Adrenal gland (tissue), 12 donors: Measurements from ENCODE around the gene EXOC4. TPM values are rescaled to one million over a fixed set of nuclear protein-coding genes. Genes with fewer than 3 reads are reported as not detected.

Experiments used
- DNase-seq, 7 donors: peaks; one replicate each; pipeline ENCODE4 v3.0.0-alpha.2; 2019 to 2020
- H3K27ac ChIP-seq, 5 donors: fragments of 200-600 bp; sonication (generic) in 4 of 5; 1 replicate in 3 of 5; 2 replicates in 2 of 5; pipeline versions ENCODE4 v1.5.1 to v1.8.0; 2016 to 2020; ENCODE audit warnings: mild to moderate bottlenecking in 1 of 5
- H3K27me3 ChIP-seq: fragments of 200-600 bp; 2 replicates; pipeline ENCODE4 v1.8.0; 2021
- H3K36me3 ChIP-seq, 2 donors: fragments of 200-600 bp; replicated peaks in 1 of 2; 1 replicate in 1 of 2; 2 replicates in 1 of 2; pipeline versions ENCODE4 v1.5.1 to v1.8.0; 2018 to 2022
- H3K4me1 ChIP-seq, 2 donors: fragments of 200-600 bp; replicated peaks in 1 of 2; 1 replicate in 1 of 2; 2 replicates in 1 of 2; pipeline versions ENCODE4 v1.5.1 to v1.8.0; 2018 to 2021
- H3K4me3 ChIP-seq, 4 donors: fragments of 200-600 bp; sonication (generic) in 3 of 4; one replicate each; pipeline ENCODE4 v1.5.1; 2016 to 2018
- H3K9me3 ChIP-seq, 3 donors: fragments of 200-600 bp; sonication (generic) in 1 of 3; replicated peaks in 1 of 3; 1 replicate in 2 of 3; 2 replicates in 1 of 3; pipeline versions ENCODE4 v1.5.1 to v1.8.0; 2016 to 2021
- CTCF ChIP-seq, 6 experiments: fragments of 450-650 bp in 4 of 6; fragments of 200-600 bp in 2 of 6; sonication (generic) in 1 of 6; IDR thresholded peaks; 1 replicate in 5 of 6; 2 replicates in 1 of 6; pipeline versions ENCODE4 v1.5.1 to v1.8.0; 2016 to 2021; ENCODE audit warnings: antibody characterized with exemption in 6 of 6, mild to moderate bottlenecking in 2 of 6, moderate library complexity in 1 of 6
- POLR2A ChIP-seq, 2 donors: fragments of 450-650 bp; IDR thresholded peaks; one replicate each; pipeline ENCODE4 v1.6.1; 2017; ENCODE audit warnings: antibody characterized with exemption in 2 of 2, mild to moderate bottlenecking in 2 of 2, moderate library complexity in 1 of 2
- WGBS, 4 donors: extraction: QIAGEN DNeasy Blood & Tissue Kit in 2 of 4; methylation state at CpG; one replicate each; pipeline versions ENCODE4 v1.1.5 to v1.1.7; 2013 to 2017; 5-methylcytosine and 5-hydroxymethylcytosine counted together
- intact Hi-C, 2 donors: fragments of 100-400 bp; cut with DNase I; formaldehyde crosslinking; loops; one replicate each; pipeline versions ENCODE4 v1.14.1 to v1.15.0; 2022 to 2023
- polyA plus RNA-seq, 3 donors: library from polyadenylated mRNA; stranded (reverse); fragments of 200-250 nt in 2 of 3; fragments of 350-450 nt in 1 of 3; fragmentation: Illumina TruSeq in 1 of 3; extraction: RNeasy Lipid Tissue Mini Kit (QIAGEN cat#74804) in 1 of 3; gene quantifications; one replicate each; pipeline ENCODE4 v1.2.3, GENCODE V29; 2013 to 2014
- total RNA-seq, 9 donors: library from RNA; depleted of rRNA in 4 of 9; stranded (reverse); fragments of >200 nt in 4 of 9; fragments of 120-200 nt in 1 of 9; fragmentation: NEBNext Ultra II Directional in 1 of 9; extraction: Animal tissue kit (Norgen Biotek cat#: 25700) in 1 of 9; gene quantifications; one replicate each; pipeline versions ENCODE4 v1.1.0 to v1.2.4, GENCODE V29; 2013 to 2023
- donor health status: healthy with polysubstance abuse.
- donor health status: Bipolar disorder and iron deficiency.
- donor health status: DM: yes; HTN: yes; CAD: no.
- donor health status: DM: no; HTN: no; CAD: no.
- donor health status: DM: no; HTN: no; CAD: no.
- donor health status: DM: yes; HTN: yes; CAD: no.

Gene EXOC4
- total and polyA plus RNA-seq, 12 donors: 12.5 to 93.8 (median 67.4) TPM

- WGBS, 4 donors: 85 to 97% (median 91%) methylated on average over 6 of the region's 6 CpGs
- H3K27ac ChIP-seq: no peak overlapping the region
Measured at GRCh38 chr7:133824132-133824531, 571.3 kb downstream of the EXOC4 start.

GRCh38 chr7:133827707-133828623 lies 575.1 kb downstream of the EXOC4 start:
- Histone ChIP-seq H3K27me3 (no peaks in the 10 kb centered on the region), H3K9me3 (no peaks in the 10 kb centered on the region), H3K4me3 (no peak overlapping the region), H3K27ac (no peak overlapping the region), H3K36me3 (no peaks in the 10 kb centered on the region), H3K4me1 (no peaks in the 10 kb centered on the region)
- DNase-seq: no peak
- WGBS, 4 donors: 87 to 93% (median 90%) methylated on average over 7 of the region's 7 CpGs
- intact Hi-C loops: no loop called here
- TF ChIP-seq POLR2A (IDR thresholded peaks at IDR 0.05): no peak
- no peak for TF ChIP-seq CTCF (IDR thresholded peaks at IDR 0.05)

More at GRCh38 chr7:133824132-133824531, 571.3 kb downstream of the EXOC4 start:
- Histone ChIP-seq H3K9me3 (no peaks in the 10 kb centered on the region), H3K4me1 (no peaks in the 10 kb centered on the region), H3K27me3 (no peaks in the 10 kb centered on the region), H3K36me3 (no peaks in the 10 kb centered on the region), H3K4me3 (no peak overlapping the region)
- DNase-seq: no peak
- intact Hi-C loops: no loop called here
- TF ChIP-seq POLR2A (IDR thresholded peaks at IDR 0.05): no peak
- no peak for TF ChIP-seq CTCF (IDR thresholded peaks at IDR 0.05)

GRCh38 chr7:133828906-133829305 lies 576.0 kb downstream of the EXOC4 start:
- intact Hi-C loops: no loop called here
- TF ChIP-seq CTCF (IDR thresholded peaks at IDR 0.05) (no peak), POLR2A (IDR thresholded peaks at IDR 0.05) (no peak)
- 94 to 98% (median 96%) methylated on average over 4 of the region's 4 CpGs for WGBS, 4 donors

GRCh38 chr7:133829336-133829897 lies 576.5 kb downstream of the EXOC4 start:
- Histone ChIP-seq H3K36me3 (no peaks in the 10 kb centered on the region), H3K4me1 (no peaks in the 10 kb centered on the region), H3K4me3 (no peak overlapping the region), H3K27ac (no peak overlapping the region), H3K9me3 (no peaks in the 10 kb centered on the region), H3K27me3 (no peaks in the 10 kb centered on the region)
- TF ChIP-seq CTCF (IDR thresholded peaks at IDR 0.05) (no peak), POLR2A (IDR thresholded peaks at IDR 0.05) (no peak)
- DNase-seq: no peak
- WGBS, 4 donors: 81 to 94% (median 92%) methylated on average over 4 of the region's 4 CpGs
- intact Hi-C loops: no loop called here

More at GRCh38 chr7:133828906-133829305, 576.0 kb downstream of the EXOC4 start:
- Histone ChIP-seq H3K27ac (no peak overlapping the region), H3K4me1 (no peaks in the 10 kb centered on the region), H3K36me3 (no peaks in the 10 kb centered on the region), H3K9me3 (no peaks in the 10 kb centered on the region), H3K4me3 (no peak overlapping the region), H3K27me3 (no peaks in the 10 kb centered on the region)
- no peak for DNase-seq
